H1 (cell line): Measurements from ENCODE around the gene TNFRSF1A. TPM values are rescaled to one million over a fixed set of nuclear protein-coding genes. Genes with fewer than 3 reads are reported as not detected.

Experiments
- CTCF ChIA-PET: fragments of 300-600 bp; sonication (Branson Sonifier 250); formaldehyde crosslinking; loops from one replicate; lab custom pipeline; 2021; ENCODE audit not compliant: partially characterized antibody; lab: Charles Lee
- POLR2A ChIA-PET: fragments of 300-600 bp; sonication (Branson Sonifier 250); formaldehyde crosslinking; loops from one replicate; lab custom pipeline; 2021; ENCODE audit warnings: inconsistent platforms; ENCODE audit not compliant: partially characterized antibody; lab: Charles Lee
- DNase-seq, 2 experiments: peaks; one replicate each; pipeline versions ENCODE4 v3.0.0 to v3.0.0-alpha.2; 2010 to 2022; ENCODE audit warnings: low spot score in 2 of 2, low read depth in 1 of 2, mixed read lengths in 1 of 2
- FAIRE-seq: peaks from 2 replicates; lab custom pipeline; 2011; peaks lifted over from hg19 to GRCh38; lab: Jason Lieb, UNC
- H2AFZ ChIP-seq: 2 replicates; pipeline ENCODE4 v1.8.1; 2012; ENCODE audit warnings: low read length, inconsistent platforms
- H2AK5ac ChIP-seq: 2 replicates; pipeline ENCODE4 v1.6.1; 2013; ENCODE audit warnings: low read depth, low read length
- H2BK120ac ChIP-seq: replicated peaks from 2 replicates; pipeline ENCODE3; 2013; ENCODE audit warnings: low read depth, low read length, inconsistent platforms
- H2BK12ac ChIP-seq: 2 replicates; pipeline ENCODE4 v1.6.1; 2013; ENCODE audit warnings: low read depth, low read length
- H2BK15ac ChIP-seq: 2 replicates; pipeline ENCODE4 v1.6.1; 2013; ENCODE audit warnings: low read length
- H2BK20ac ChIP-seq: 2 replicates; pipeline ENCODE4 v1.6.1; 2013; ENCODE audit warnings: low read length
- H2BK5ac ChIP-seq: 2 replicates; pipeline ENCODE4 v1.6.1; 2013; ENCODE audit warnings: low read depth, low read length
- H3K14ac ChIP-seq: 2 replicates; pipeline ENCODE4 v1.6.1; 2013; ENCODE audit warnings: inconsistent platforms; ENCODE audit not compliant: insufficient read length
- H3K18ac ChIP-seq: 2 replicates; pipeline ENCODE4 v1.6.1; 2013; ENCODE audit warnings: low read length; ENCODE audit errors: extremely low read depth
- H3K23ac ChIP-seq: 2 replicates; pipeline ENCODE4 v1.6.1; 2013; ENCODE audit warnings: inconsistent platforms; ENCODE audit not compliant: insufficient read length
- H3K23me2 ChIP-seq: 2 replicates; pipeline ENCODE4 v1.6.1; 2013; ENCODE audit warnings: low read depth, low read length
- H3K27ac ChIP-seq: 2 replicates; pipeline ENCODE4 v1.6.1; 2011; ENCODE audit warnings: low read depth, low read length, inconsistent platforms
- H3K27me3 ChIP-seq, 4 experiments: replicated peaks in 1 of 4; 1 replicate in 1 of 4; 2 replicates in 3 of 4; pipeline versions ENCODE4 v1.6.1 to v1.8.1; 2011 to 2013; ENCODE audit warnings: low read length in 3 of 4, mild to moderate bottlenecking in 3 of 4, inconsistent platforms in 2 of 4, mixed read lengths in 2 of 4, moderate library complexity in 1 of 4; ENCODE audit not compliant: control insufficient read depth in 3 of 4, insufficient read depth in 3 of 4; ENCODE audit errors: extremely low read depth in 1 of 4
- H3K36me3 ChIP-seq, 4 experiments: 2 replicates each; pipeline versions ENCODE4 v1.6.1 to v1.8.1; 2011 to 2013; ENCODE audit warnings: mild to moderate bottlenecking in 4 of 4, low read length in 3 of 4, moderate library complexity in 2 of 4, control low read depth in 1 of 4, inconsistent platforms in 1 of 4; ENCODE audit not compliant: insufficient read depth in 4 of 4, control insufficient read depth in 2 of 4
- H3K4ac ChIP-seq: replicated peaks from 2 replicates; pipeline ENCODE3; 2013; ENCODE audit warnings: low read length, low read depth, mixed read lengths, inconsistent platforms; ENCODE audit not compliant: insufficient read length
- H3K4me1 ChIP-seq, 4 experiments: replicated peaks in 1 of 4; 1 replicate in 1 of 4; 2 replicates in 3 of 4; pipeline versions ENCODE4 v1.6.1 to v1.8.1; 2011 to 2013; ENCODE audit warnings: low read length in 3 of 4, inconsistent platforms in 2 of 4, mixed read lengths in 1 of 4; ENCODE audit not compliant: insufficient read depth in 4 of 4, control insufficient read depth in 3 of 4
- H3K4me2 ChIP-seq, 2 experiments: 2 replicates each; pipeline versions ENCODE4 v1.6.1 to v1.8.1; 2011 to 2013; ENCODE audit warnings: low read depth in 2 of 2, low read length in 2 of 2, control low read depth in 1 of 2, inconsistent platforms in 1 of 2, mild to moderate bottlenecking in 1 of 2; ENCODE audit not compliant: insufficient read depth in 1 of 2
- H3K4me3 ChIP-seq, 4 experiments: fragments of 200-600, 300-600 bp in 1 of 4; sonication (generic), shearing (Covaris generic), sonication (Bioruptor Twin) in 1 of 4; 2 replicates each; pipeline versions ENCODE4 v1.5.1 to v1.8.1; 2011 to 2016; ENCODE audit warnings: low read length in 4 of 4, low read depth in 3 of 4, control low read depth in 2 of 4, inconsistent platforms in 2 of 4, mild to moderate bottlenecking in 2 of 4, mixed read lengths in 1 of 4, moderate library complexity in 1 of 4; ENCODE audit not compliant: insufficient read depth in 2 of 4; ENCODE audit errors: extremely low read depth in 1 of 4
- H3K56ac ChIP-seq: replicated peaks from 2 replicates; pipeline ENCODE3; 2013; ENCODE audit warnings: low read depth, mild to moderate bottlenecking, mixed read lengths, low read length, inconsistent platforms; ENCODE audit not compliant: insufficient read length
- H3K79me1 ChIP-seq: 2 replicates; pipeline ENCODE4 v1.6.1; 2013; ENCODE audit warnings: low read depth, low read length, control low read depth
- H3K79me2 ChIP-seq, 2 experiments: 2 replicates each; pipeline versions ENCODE4 v1.6.1 to v1.8.1; 2012 to 2013; ENCODE audit warnings: low read length in 2 of 2, mild to moderate bottlenecking in 2 of 2, inconsistent platforms in 1 of 2; ENCODE audit not compliant: insufficient read depth in 2 of 2, control insufficient read depth in 1 of 2
- H3K9ac ChIP-seq, 4 experiments: replicated peaks in 1 of 4; 1 replicate in 1 of 4; 2 replicates in 3 of 4; pipeline versions ENCODE4 v1.6.1 to v1.8.1; 2011 to 2013; ENCODE audit warnings: low read depth in 3 of 4, low read length in 3 of 4, control low read depth in 2 of 4, mild to moderate bottlenecking in 2 of 4, moderate library complexity in 2 of 4, inconsistent platforms in 1 of 4; ENCODE audit errors: extremely low read depth in 1 of 4
- H3K9me3 ChIP-seq, 2 experiments: 2 replicates each; pipeline versions ENCODE4 v1.6.1 to v1.8.1; 2012 to 2013; ENCODE audit warnings: mild to moderate bottlenecking in 2 of 2, moderate library complexity in 2 of 2, control low read depth in 1 of 2, inconsistent platforms in 1 of 2, low read depth in 1 of 2, low read length in 1 of 2, mixed read lengths in 1 of 2; ENCODE audit not compliant: insufficient read depth in 2 of 2
- H4K20me1 ChIP-seq, 2 experiments: replicated peaks in 1 of 2; 2 replicates each; pipeline versions ENCODE3 to v1.8.1; 2011 to 2013; ENCODE audit warnings: inconsistent platforms in 2 of 2, low read length in 2 of 2, mild to moderate bottlenecking in 1 of 2; ENCODE audit not compliant: insufficient read depth in 2 of 2, control insufficient read depth in 1 of 2
- H4K5ac ChIP-seq: 2 replicates; pipeline ENCODE4 v1.6.1; 2013; ENCODE audit warnings: low read length, low read depth, mixed read lengths, inconsistent platforms; ENCODE audit not compliant: insufficient read length
- H4K8ac ChIP-seq: 2 replicates; pipeline ENCODE4 v1.8.0; 2013; ENCODE audit warnings: mild to moderate bottlenecking, moderate library complexity, low read length, inconsistent platforms; ENCODE audit not compliant: insufficient read depth; ENCODE audit errors: extremely low read depth
- H4K91ac ChIP-seq: replicated peaks from 2 replicates; pipeline ENCODE3; 2013; ENCODE audit warnings: low read length, mixed read lengths, inconsistent platforms; ENCODE audit not compliant: insufficient read length
- ASH2L ChIP-seq: fragments of 200-600, 300-600 bp; sonication (generic); IDR thresholded peaks from one replicate; pipeline ENCODE4 v1.7.1; 2017; ENCODE audit warnings: low read length
- BRCA1 ChIP-seq: IDR thresholded peaks from 2 replicates; pipeline ENCODE4 v1.6.1; 2012; ENCODE audit warnings: low read depth, low read length, improper control_type of control experiment
- CBX5 ChIP-seq: fragments of 300-800, 300-1000 bp; sonication (generic); IDR thresholded peaks from 2 replicates; pipeline ENCODE4 v1.7.1; 2016; ENCODE audit warnings: antibody characterized with exemption, low read length, low read depth
- GTF2F1 ChIP-seq: IDR thresholded peaks from 2 replicates; pipeline ENCODE4 v1.6.1; 2012; ENCODE audit warnings: low read depth, low read length, improper control_type of control experiment, borderline replicate concordance
- KDM1A ChIP-seq: fragments of 200-600, 300-600 bp; sonication (generic); IDR thresholded peaks from 2 replicates; pipeline ENCODE4 v1.7.1; 2016; ENCODE audit warnings: mild to moderate bottlenecking, low read length, borderline replicate concordance
- RBBP5 ChIP-seq: IDR thresholded peaks from 2 replicates; pipeline ENCODE4 v1.7.1; 2012; ENCODE audit warnings: low read depth, mild to moderate bottlenecking, inconsistent platforms, low read length, moderate library complexity, borderline replicate concordance
- RNF2 ChIP-seq: fragments of 200-900, 300-1000 bp; sonication (generic); IDR thresholded peaks from 2 replicates; pipeline ENCODE4 v1.7.1; 2016; ENCODE audit warnings: borderline replicate concordance, low read depth, mild to moderate bottlenecking, antibody characterized with exemption, low read length; ENCODE audit not compliant: poor library complexity, severe bottlenecking; ENCODE audit errors: missing control alignments
- WGBS, 2 experiments: shearing (Covaris generic) in 1 of 2; methylation state at CpG; one replicate each; pipeline versions ENCODE4 v1.1.6 to v1.1.7; 2013 to 2015; ENCODE audit warnings: low lambda C conversion rate in 2 of 2, mixed read lengths in 2 of 2, inconsistent platforms in 1 of 2, low coverage in 1 of 2, missing lambda C conversion rate in 1 of 2; ENCODE audit not compliant: insufficient replicate concordance in 2 of 2, insufficient coverage in 1 of 2, insufficient read length in 1 of 2; ENCODE audit errors: extremely low coverage in 1 of 2, missing lambda C conversion rate in 1 of 2; 5-methylcytosine and 5-hydroxymethylcytosine counted together
- polyA plus RNA-seq, 7 experiments: library from polyadenylated mRNA; depleted of rRNA in 3 of 7; stranded (reverse) in 5 of 7; unstranded in 2 of 7; fragments of >200 nt in 5 of 7; fragments of 200-250 nt in 2 of 7; gene quantifications; 1 replicate in 5 of 7; 2 replicates in 1 of 7; 4 replicates in 1 of 7; pipeline versions ENCODE4 v1.2.1 to v1.2.3, GENCODE V29; 2011 to 2013; ENCODE audit warnings: missing spikeins in 2 of 7, mixed read lengths in 2 of 7
- total RNA-seq: library from RNA; stranded (reverse); fragmentation: NEBNext Ultra II Directional; extraction: Animal tissue kit (Norgen Biotek cat#: 25700); gene quantifications from 2 replicates; pipeline ENCODE4 v1.2.1, GENCODE V29; 2021
- TF ChIP-seq, protein P1 (sequence below): IDR thresholded peaks from 2 replicates; pipeline ENCODE4 v1.6.1; 2012; ENCODE audit warnings: low read length, inconsistent platforms

Gene TNFRSF1A
- total and polyA plus RNA-seq, 2 of the 8 experiments (the other 6 are each of a cell fraction or from before 2014, with no cell fraction given) = 28.7 to 42.1 TPM

DNA sequence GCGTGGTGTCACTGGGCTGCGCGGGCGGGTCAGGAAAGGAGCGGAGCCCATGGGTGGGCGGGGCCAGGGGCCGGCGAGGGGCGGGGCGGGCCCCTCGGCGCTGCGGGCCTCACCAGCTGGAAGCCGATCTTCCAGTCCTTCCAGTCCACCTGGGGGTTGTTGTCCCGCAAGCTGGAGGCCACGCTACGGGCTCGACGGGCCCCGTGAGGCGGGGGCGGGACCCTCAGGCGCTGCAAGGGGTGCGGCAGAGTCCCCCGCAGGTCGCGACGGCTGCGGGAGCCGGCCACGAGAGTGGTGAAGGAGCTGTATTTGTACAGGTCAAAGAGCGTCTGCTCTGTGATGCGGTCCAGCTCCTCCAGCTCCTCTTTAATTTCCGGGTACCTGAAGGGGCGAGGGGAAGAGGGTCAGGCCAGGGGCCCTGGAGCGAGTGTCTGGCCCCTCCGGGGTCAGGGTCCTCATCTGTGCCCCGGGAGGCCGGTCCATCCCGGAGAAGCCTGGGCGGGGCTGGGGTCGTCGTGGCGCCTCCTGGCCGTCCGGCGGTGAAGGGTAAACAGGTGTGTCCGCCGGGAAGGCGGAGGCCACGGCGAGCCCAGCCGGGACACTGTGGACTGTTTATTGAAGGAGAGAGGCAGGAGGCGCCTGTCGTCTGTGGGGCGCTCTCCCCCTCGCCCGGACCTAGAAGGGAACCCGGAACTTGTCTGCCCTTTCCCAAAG lies 21.6 kb upstream of the TNFRSF1A start:
- 7% methylated on average over 43 of the region's 59 CpGs; no CpG with 5 or more reads in 1 of the 2 experiments for WGBS, 2 experiments
- peaks cover 2 to 45% of the 10 kb centered on the region in 2 experiments; a peak in 3 of 4 replicates for H3K79me2 ChIP-seq
- TF ChIP-seq ASH2L (no peak), RBBP5 (peak; percentile 61; the same call in 1 of the 2 replicates), KDM1A (no peak), GTF2F1 (no peak), CBX5 (no peak), BRCA1 (no peak), RNF2 (no peak)
- TF ChIP-seq, protein P1, sequence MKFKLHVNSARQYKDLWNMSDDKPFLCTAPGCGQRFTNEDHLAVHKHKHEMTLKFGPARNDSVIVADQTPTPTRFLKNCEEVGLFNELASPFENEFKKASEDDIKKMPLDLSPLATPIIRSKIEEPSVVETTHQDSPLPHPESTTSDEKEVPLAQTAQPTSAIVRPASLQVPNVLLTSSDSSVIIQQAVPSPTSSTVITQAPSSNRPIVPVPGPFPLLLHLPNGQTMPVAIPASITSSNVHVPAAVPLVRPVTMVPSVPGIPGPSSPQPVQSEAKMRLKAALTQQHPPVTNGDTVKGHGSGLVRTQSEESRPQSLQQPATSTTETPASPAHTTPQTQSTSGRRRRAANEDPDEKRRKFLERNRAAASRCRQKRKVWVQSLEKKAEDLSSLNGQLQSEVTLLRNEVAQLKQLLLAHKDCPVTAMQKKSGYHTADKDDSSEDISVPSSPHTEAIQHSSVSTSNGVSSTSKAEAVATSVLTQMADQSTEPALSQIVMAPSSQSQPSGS = no peak

More for the DNA sequence above, 21.6 kb upstream of the TNFRSF1A start:
- H3K4ac ChIP-seq = peak overlapping the region; percentile 50
- 0 out of 2 replicates have a peak overlapping the region, but pooled peaks have one; percentile 68 for H2BK12ac ChIP-seq
- no peak for FAIRE-seq
- peak overlapping the region; percentile 21 for H3K56ac ChIP-seq
- peak overlapping the region; percentile 63 for H4K8ac ChIP-seq
- H3K27ac ChIP-seq = 0 out of 2 replicates have a peak overlapping the region, but pooled peaks have one; percentile 2
- ChIA-PET CTCF (interaction anchor here (0.8 to 2.2 kb wide), 13 partner anchors 8 to 168 kb away, joined by 3 to 11 read pairs (median 5); no protein-coding TSS in a partner anchor), POLR2A (interaction anchor here (0.8 to 17.2 kb wide), 12 partner anchors 9 to 171 kb away, joined by 3 to 214 read pairs (median 7); partner anchors contain the start of genes GAPDH, SCNN1A, TAPBPL and TNFRSF1A)
- H2BK120ac ChIP-seq = no peak overlapping the region
- no peak overlapping the region for H2AFZ ChIP-seq
- H3K18ac ChIP-seq = peak overlapping the region; percentile 71
- peak in 1 of 2 experiments; percentile 82 for DNase-seq
- H3K9ac ChIP-seq = peak overlapping the region in 1 of 4 experiments; percentile 19; a peak in 3 of 7 replicates
- peaks cover 2% of the 10 kb centered on the region; the same call in 1 of the 2 replicates for H3K23me2 ChIP-seq
- H3K4me1 ChIP-seq = peaks cover 0 to 3% (median 1%) of the 10 kb centered on the region in 4 experiments; a peak in 3 of 7 replicates
- H3K4me3 ChIP-seq = peak overlapping the region; percentile 27 to 65 (median 51)
- H3K27me3 ChIP-seq = no peaks in the 10 kb centered on the region
- peak overlapping the region; percentile 75 for H4K5ac ChIP-seq
- H3K4me2 ChIP-seq = peak overlapping the region; percentile 68 to 69
- H2BK20ac ChIP-seq = no peak overlapping the region
- H2BK5ac ChIP-seq = peak overlapping the region; percentile 78
- no peak overlapping the region for H2BK15ac ChIP-seq
- H2AK5ac ChIP-seq = no peak overlapping the region
- H3K14ac ChIP-seq = no peak overlapping the region
- H3K23ac ChIP-seq = no peak overlapping the region
- no peaks in the 10 kb centered on the region for H3K9me3 ChIP-seq
- peaks cover 0 to 29% (median 14%) of the 10 kb centered on the region in 4 experiments; a peak in 6 of 8 replicates for H3K36me3 ChIP-seq
- H4K20me1 ChIP-seq = peaks cover 6 to 7% of the 10 kb centered on the region in 2 experiments
- H4K91ac ChIP-seq = no peak overlapping the region
- peaks cover 6% of the 10 kb centered on the region; the same call in 1 of the 2 replicates for H3K79me1 ChIP-seq
